Mesodermal cell (in vitro differentiated cells): ENCODE measurements around the gene TMEM132D.

ENCODE experiments used
- H3K27ac ChIP-seq: 2 replicates; pipeline ENCODE4 v1.7.0; 2013; ENCODE audit warnings: mild to moderate bottlenecking, low read depth, low read length, moderate library complexity; ENCODE audit not compliant: severe bottlenecking
- H3K36me3 ChIP-seq: 2 replicates; pipeline ENCODE4 v1.7.1; 2013; ENCODE audit warnings: mild to moderate bottlenecking, low read length, moderate library complexity; ENCODE audit not compliant: control insufficient read depth, insufficient read depth
- H3K4me1 ChIP-seq: one replicate; pipeline ENCODE4 v1.7.1; 2013; ENCODE audit warnings: mild to moderate bottlenecking, low read length; ENCODE audit not compliant: insufficient read depth, control insufficient read depth, poor library complexity, severe bottlenecking
- H3K4me3 ChIP-seq: 2 replicates; pipeline ENCODE4 v1.7.0; 2013; ENCODE audit warnings: low read length, control low read depth, mild to moderate bottlenecking; ENCODE audit not compliant: insufficient read depth, poor library complexity, severe bottlenecking; ENCODE audit errors: extremely low read depth
- H3K9me3 ChIP-seq: 2 replicates; pipeline ENCODE4 v1.7.1; 2013; ENCODE audit warnings: mild to moderate bottlenecking, low read length, moderate library complexity; ENCODE audit not compliant: control insufficient read depth
- WGBS, 2 experiments: methylation state at CpG; one replicate each; pipeline ENCODE4 v1.1.5; 2013; ENCODE audit warnings: missing lambda C conversion rate in 2 of 2; ENCODE audit not compliant: insufficient coverage in 2 of 2; 5-methylcytosine and 5-hydroxymethylcytosine counted together

Gene TMEM132D

GRCh38 chr12:129750421-129750820 lies 153.4 kb downstream of the TMEM132D start:
- no peaks in the 10 kb centered on the region for H3K36me3 ChIP-seq
- 46% methylated on average over 2 of the region's 3 CpGs; no CpG with 5 or more reads in 1 of the 2 experiments for WGBS, 2 experiments
- no peak overlapping the region for H3K4me3 ChIP-seq
- H3K27ac ChIP-seq: no peak overlapping the region
- H3K9me3 ChIP-seq: no peaks in the 10 kb centered on the region
- H3K4me1 ChIP-seq: no peaks in the 10 kb centered on the region

GRCh38 chr12:129746318-129746717 lies 157.5 kb downstream of the TMEM132D start:
- Histone ChIP-seq H3K9me3 (no peaks in the 10 kb centered on the region), H3K4me3 (no peak overlapping the region), H3K27ac (no peak overlapping the region), H3K36me3 (no peaks in the 10 kb centered on the region), H3K4me1 (no peaks in the 10 kb centered on the region)
- 75 to 97% methylated on average over 2 to 3 of the region's 4 CpGs for WGBS, 2 experiments

- no peak overlapping the region for H3K4me3 ChIP-seq
- 70 to 100% methylated on average over 1 of the region's 2 CpGs for WGBS, 2 experiments
- H3K9me3 ChIP-seq: no peaks in the 10 kb centered on the region
- H3K27ac ChIP-seq: no peak overlapping the region
- no peaks in the 10 kb centered on the region for H3K36me3 ChIP-seq
- H3K4me1 ChIP-seq: no peaks in the 10 kb centered on the region
Observed at GRCh38 chr12:129729170-129729569, 174.7 kb downstream of the TMEM132D start.

GRCh38 chr12:129727100-129727499 lies 176.7 kb downstream of the TMEM132D start:
- Histone ChIP-seq H3K9me3 (no peaks in the 10 kb centered on the region), H3K4me3 (no peak overlapping the region), H3K27ac (no peak overlapping the region), H3K4me1 (no peaks in the 10 kb centered on the region), H3K36me3 (no peaks in the 10 kb centered on the region)
- 90 to 96% methylated on average over 3 of the region's 3 CpGs for WGBS, 2 experiments

GRCh38 chr12:129723260-129723659 lies 180.6 kb downstream of the TMEM132D start:
- Histone ChIP-seq H3K36me3 (no peaks in the 10 kb centered on the region), H3K4me1 (peaks cover 6% of the 10 kb centered on the region), H3K9me3 (no peaks in the 10 kb centered on the region), H3K27ac (no peak overlapping the region), H3K4me3 (no peak overlapping the region)
- 92 to 94% methylated on average over 7 to 8 of the region's 8 CpGs for WGBS, 2 experiments

- no peaks in the 10 kb centered on the region for H3K36me3 ChIP-seq
- 90 to 96% methylated on average over 3 to 4 of the region's 4 CpGs for WGBS, 2 experiments
Observed at GRCh38 chr12:129720618-129721017, 183.2 kb downstream of the TMEM132D start.

GRCh38 chr12:129719416-129719815 lies 184.4 kb downstream of the TMEM132D start:
- Histone ChIP-seq H3K36me3 (no peaks in the 10 kb centered on the region), H3K27ac (no peak overlapping the region), H3K4me1 (peaks cover 6% of the 10 kb centered on the region), H3K9me3 (no peaks in the 10 kb centered on the region), H3K4me3 (no peak overlapping the region)
- WGBS, 2 experiments: 76% methylated on average over 2 to 3 of the region's 3 CpGs

More at GRCh38 chr12:129720618-129721017, 183.2 kb downstream of the TMEM132D start:
- Histone ChIP-seq H3K4me1 (peaks cover 6% of the 10 kb centered on the region), H3K9me3 (no peaks in the 10 kb centered on the region), H3K4me3 (no peak overlapping the region), H3K27ac (no peak overlapping the region)

GRCh38 chr12:129717438-129717837 lies 186.4 kb downstream of the TMEM132D start:
- Histone ChIP-seq H3K9me3 (no peaks in the 10 kb centered on the region), H3K4me1 (peaks cover 6% of the 10 kb centered on the region), H3K27ac (no peak overlapping the region), H3K36me3 (no peaks in the 10 kb centered on the region), H3K4me3 (no peak overlapping the region)
- 89 to 100% methylated on average over 1 of the region's 2 CpGs for WGBS, 2 experiments

GRCh38 chr12:129716825-129717224 lies 187.0 kb downstream of the TMEM132D start:
- Histone ChIP-seq H3K4me3 (no peak overlapping the region), H3K4me1 (peaks cover 6% of the 10 kb centered on the region), H3K9me3 (no peaks in the 10 kb centered on the region), H3K27ac (no peak overlapping the region), H3K36me3 (no peaks in the 10 kb centered on the region)
- 91 to 93% methylated on average over 5 to 8 of the region's 9 CpGs for WGBS, 2 experiments

- H3K4me3 ChIP-seq: no peak overlapping the region
- no peaks in the 10 kb centered on the region for H3K4me1 ChIP-seq
- no peaks in the 10 kb centered on the region for H3K36me3 ChIP-seq
- H3K27ac ChIP-seq: no peak overlapping the region
- no peaks in the 10 kb centered on the region for H3K9me3 ChIP-seq
- WGBS, 2 experiments: no CpG with 5 or more reads among the region's 2 CpGs
Observed at GRCh38 chr12:129706716-129707115, 197.1 kb downstream of the TMEM132D start.

GRCh38 chr12:129704232-129704830 lies 199.5 kb downstream of the TMEM132D start:
- Histone ChIP-seq H3K9me3 (no peaks in the 10 kb centered on the region), H3K4me3 (no peak overlapping the region), H3K27ac (no peak overlapping the region), H3K4me1 (no peaks in the 10 kb centered on the region), H3K36me3 (no peaks in the 10 kb centered on the region)
- 83 to 100% methylated on average over 2 to 10 of the region's 11 CpGs for WGBS, 2 experiments
